Heart left ventricle (tissue), 13 donors: ENCODE data around the gene MATR3.

Experiments used
- CTCF ChIP-seq, 12 donors: fragments of 200-600 bp; sonication (generic) in 4 of 12; IDR thresholded peaks; one replicate each; pipeline versions ENCODE4 v1.5.0 to v1.8.0; 2018 to 2022; ENCODE audit warnings: antibody characterized with exemption in 12 of 12, mild to moderate bottlenecking in 5 of 12
- POLR2A ChIP-seq, 2 donors: fragments of 450-650 bp; IDR thresholded peaks; one replicate each; pipeline ENCODE4 v1.6.1; 2017; ENCODE audit warnings: antibody characterized with exemption in 2 of 2, mild to moderate bottlenecking in 2 of 2, moderate library complexity in 2 of 2
- donor health status: ischemic (EF 13 %, LVEDD 7.1; RV severe dilation, severe dysfunction).
- donor health status: DM: no; HTN: yes; CAD: no.
- donor health status: DM: no; HTN: no; CAD: no.
- donor health status: ischemic (EF 25% LVEDD 6.9; RV normal size, moderate dysfunction).
- donor health status: ischemic (EF 25% LVEDD 5.7; RV mildly dilated, moderate dysfunction).
- donor health status: ischemic (EF 35%, LVEDD 5.7; RV mildly dilated, moderate dysfunction).
- donor health status: nonischemic (EF 11% LVEDD 7.7; RV severe dilation, severe dysfunction).
- donor health status: DM: yes; HTN: yes; CAD: no.
- donor health status: PGD.
- donor health status: ischemic (EF 29% LVEDD 5.4; RV normal size, mild dysfunction).
- donor health status: nonischemic (EF 23%, LVEDD 6.1; RV moderate dilation, normal function).

GRCh38 chr5:139376364-139376763, 82.8 kb downstream of the MATR3 start:
- TF ChIP-seq CTCF (IDR thresholded peaks at IDR 0.05) (no peak), POLR2A (IDR thresholded peaks at IDR 0.05) (no peak)
